Natural killer cell (primary cell): ENCODE results near the gene MAD1L1. TPM values are rescaled to one million over a fixed set of nuclear protein-coding genes. Genes with fewer than 3 reads are reported as not detected.

ENCODE experiments used
- ATAC-seq, 3 donors: fragments of 150-1000 bp in 2 of 3; fragments of 200-7000 bp in 1 of 3; cut with Tn5 transposase; 1 replicate in 1 of 3; 2 replicates in 2 of 3; pipeline ENCODE4 v1.10.0; 2021; ENCODE audit warnings: mild to moderate bottlenecking in 2 of 3, moderate library complexity in 2 of 3
- DNase-seq, 2 donors: peaks; one replicate each; pipeline versions ENCODE4 v3.0.0 to v3.0.0-alpha.2; 2013 to 2021; ENCODE audit warnings: mixed read lengths in 1 of 2
- H3K27ac ChIP-seq: one replicate; pipeline ENCODE4 v1.5.1; 2013; ENCODE audit warnings: mild to moderate bottlenecking, low read length
- H3K27me3 ChIP-seq: one replicate; pipeline ENCODE4 v1.6.1; 2013; ENCODE audit warnings: low read length; ENCODE audit not compliant: control insufficient read depth, insufficient read depth
- H3K36me3 ChIP-seq: one replicate; pipeline ENCODE4 v1.6.1; 2013; ENCODE audit warnings: low read length; ENCODE audit not compliant: control insufficient read depth, insufficient read depth
- H3K4me1 ChIP-seq: one replicate; pipeline ENCODE4 v1.6.1; 2013; ENCODE audit warnings: low read length; ENCODE audit not compliant: control insufficient read depth, insufficient read depth
- H3K4me3 ChIP-seq: one replicate; pipeline ENCODE4 v1.5.1; 2013; ENCODE audit warnings: low read length
- H3K9me3 ChIP-seq: one replicate; pipeline ENCODE4 v1.6.1; 2013; ENCODE audit warnings: low read length; ENCODE audit not compliant: control insufficient read depth, insufficient read depth
- H3K27ac Mint-ChIP-seq, 2 donors: one replicate each; pipeline ENCODE4 v1.8.0; 2022; ENCODE audit warnings: mild to moderate bottlenecking in 2 of 2, mixed read lengths in 2 of 2, moderate library complexity in 1 of 2
- H3K27me3 Mint-ChIP-seq, 2 donors: one replicate each; pipeline ENCODE4 v1.8.0; 2022; ENCODE audit warnings: low read depth in 2 of 2, mixed read lengths in 2 of 2
- H3K36me3 Mint-ChIP-seq: one replicate; pipeline ENCODE4 v1.8.0; 2022; ENCODE audit warnings: mixed read lengths
- H3K4me1 Mint-ChIP-seq, 2 donors: one replicate each; pipeline ENCODE4 v1.8.0; 2022; ENCODE audit warnings: mixed read lengths in 2 of 2
- H3K4me3 Mint-ChIP-seq: one replicate; pipeline ENCODE4 v1.8.0; 2022; ENCODE audit warnings: mild to moderate bottlenecking, moderate library complexity, mixed read lengths
- H3K9me3 Mint-ChIP-seq, 2 donors: one replicate each; pipeline ENCODE4 v1.8.0; 2022; ENCODE audit warnings: mixed read lengths in 2 of 2
- CTCF ChIP-seq: fragments of 200-600 bp; IDR thresholded peaks from one replicate; pipeline ENCODE4 v1.8.0; 2022; ENCODE audit warnings: antibody characterized with exemption
- WGBS: methylation state at CpG from one replicate; pipeline ENCODE4 v1.1.7; 2013; ENCODE audit warnings: missing lambda C conversion rate; ENCODE audit not compliant: insufficient coverage; 5-methylcytosine and 5-hydroxymethylcytosine counted together
- intact Hi-C: fragments of 100-400 bp; cut with micrococcal nuclease; formaldehyde crosslinking; loops from one replicate; pipeline ENCODE4 v1.14.2; 2022
- total RNA-seq, 4 donors: library from RNA; stranded (reverse); fragments of 120-200 nt in 1 of 4; gene quantifications; one replicate each; pipeline versions ENCODE4 v1.2.3 to v1.2.4, GENCODE V29; 2013 to 2022

Gene MAD1L1
- total RNA-seq, 3 donors from 2014 or later (not counting 1 experiment from before 2014, with no cell fraction given): 53.6 to 81.2 (median 77.4) TPM

DNA sequence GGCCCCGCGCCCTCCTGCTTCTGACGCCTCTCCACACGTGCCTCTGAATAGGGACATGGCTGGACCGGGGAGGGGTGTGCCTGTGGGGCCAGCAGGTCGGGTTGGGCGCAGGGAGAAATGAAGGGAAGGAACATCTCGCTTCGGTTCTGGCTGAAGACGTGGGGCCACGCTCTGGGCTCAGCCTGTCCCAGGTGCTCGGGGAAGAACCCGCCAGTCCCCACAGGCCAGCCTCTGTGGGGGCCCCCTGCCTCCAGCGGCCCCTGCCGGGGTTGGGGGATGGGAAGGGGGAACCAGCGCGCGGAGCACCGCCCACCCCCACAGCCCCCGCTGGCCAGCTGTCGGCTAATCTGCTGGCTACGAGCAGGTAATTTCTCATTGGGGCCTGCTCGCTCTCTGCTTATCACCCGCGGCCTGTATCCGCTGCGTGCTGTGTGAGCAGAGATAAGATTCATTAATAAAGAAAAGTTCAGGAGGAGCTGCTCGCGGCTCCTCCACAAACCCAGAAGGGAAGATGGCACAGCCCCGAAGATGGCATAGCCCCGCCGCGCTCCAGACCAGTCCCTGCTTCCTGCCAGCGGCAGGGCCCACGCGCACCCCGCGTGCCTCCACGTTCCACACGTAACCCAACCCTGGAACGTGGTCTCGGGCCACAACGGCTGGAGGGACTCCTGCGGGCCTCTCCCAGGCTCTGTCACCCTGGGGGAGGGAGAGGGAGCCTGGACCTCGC is 376.4 kb downstream of the MAD1L1 start:
- no peaks in the 10 kb centered on the region for H3K27me3 ChIP-seq
- no peak overlapping the region for H3K4me3 Mint-ChIP-seq
- intact Hi-C loops: no loop called here
- peaks cover 29% of the 10 kb centered on the region for H3K4me1 ChIP-seq
- H3K27ac ChIP-seq: no peak overlapping the region
- peaks cover 13% of the 10 kb centered on the region for H3K9me3 ChIP-seq
- H3K4me1 Mint-ChIP-seq: peaks cover 19 to 44% of the 10 kb centered on the region in 2 donors
- H3K27ac Mint-ChIP-seq: no peak overlapping the region
- ATAC-seq (no peak), DNase-seq (no peak)
- H3K27me3 Mint-ChIP-seq: no peaks in the 10 kb centered on the region
- TF ChIP-seq CTCF: no peak
- H3K36me3 Mint-ChIP-seq: no peaks in the 10 kb centered on the region
- 85% methylated on average over 45 of the region's 45 CpGs for whole genome bisulfite sequencing
- H3K4me3 ChIP-seq: no peak overlapping the region
- no peaks in the 10 kb centered on the region for H3K36me3 ChIP-seq
- no peaks in the 10 kb centered on the region for H3K9me3 Mint-ChIP-seq

GRCh38 chr7:1855725-1856160 is 377.0 kb downstream of the MAD1L1 start:
- peak overlapping the region; percentile 40 for H3K4me3 Mint-ChIP-seq
- Histone ChIP-seq H3K4me1 (peaks cover 29% of the 10 kb centered on the region), H3K27me3 (no peaks in the 10 kb centered on the region), H3K4me3 (no peak overlapping the region), H3K9me3 (peaks cover 13% of the 10 kb centered on the region), H3K36me3 (no peaks in the 10 kb centered on the region), H3K27ac (no peak overlapping the region)
- no peaks in the 10 kb centered on the region for H3K9me3 Mint-ChIP-seq
- WGBS: 91% methylated on average over 14 of the region's 14 CpGs
- DNase-seq (no peak), ATAC-seq (no peak)
- H3K36me3 Mint-ChIP-seq: no peaks in the 10 kb centered on the region
- TF ChIP-seq CTCF: no peak
- no peaks in the 10 kb centered on the region for H3K27me3 Mint-ChIP-seq
- peaks cover 18 to 42% of the 10 kb centered on the region in 2 donors for H3K4me1 Mint-ChIP-seq
- no peak overlapping the region for H3K27ac Mint-ChIP-seq
- intact Hi-C loops: no loop called here

- Mint-ChIP-seq H3K4me3 (peak overlapping the region; percentile 71), H3K27me3 (no peaks in the 10 kb centered on the region), H3K4me1 (peaks cover 13 to 38% of the 10 kb centered on the region in 2 donors), H3K9me3 (no peaks in the 10 kb centered on the region), H3K36me3 (no peaks in the 10 kb centered on the region), H3K27ac (peak overlapping the region in 1 of 2 donors; percentile 78)
- H3K27ac ChIP-seq: no peak overlapping the region
- TF ChIP-seq CTCF: no peak
- H3K4me3 ChIP-seq: no peak overlapping the region
- peaks cover 29% of the 10 kb centered on the region for H3K4me1 ChIP-seq
- no peaks in the 10 kb centered on the region for H3K36me3 ChIP-seq
- WGBS: 87% methylated on average over 41 of the region's 41 CpGs
- intact Hi-C loops: no loop called here
- no peak for DNase-seq
- peaks cover 13% of the 10 kb centered on the region for H3K9me3 ChIP-seq
- H3K27me3 ChIP-seq: no peaks in the 10 kb centered on the region
- peak in 1 of 3 donors; percentile 34 for ATAC-seq
These were observed 377.6 kb downstream of the MAD1L1 start for GRCh38 chr7:1854866-1855724.
